Activated CD8-positive, alpha-beta T cell treated with anti-CD3 and anti-CD28 coated beads for 36 hours (primary cell): ENCODE measurements around the gene OR4K15. TPM values are rescaled to one million over a fixed set of nuclear protein-coding genes. Genes with fewer than 3 reads are reported as not detected.

Experiments
- ATAC-seq: fragments of 200-7000 bp; cut with Tn5 transposase; one replicate; pipeline ENCODE4 v1.10.0; 2021; ENCODE audit warnings: mild to moderate bottlenecking, moderate library complexity
- CTCF ChIA-PET: fragments of 350-600 bp; sonication (Branson Sonifier 250); formaldehyde crosslinking; loops from one replicate; lab custom pipeline; 2021; ENCODE audit warnings: antibody characterized with exemption; lab: Charles Lee
- POLR2A ChIA-PET: fragments of 350-600 bp; sonication (Branson Sonifier 250); formaldehyde crosslinking; loops from one replicate; lab custom pipeline; 2021; ENCODE audit warnings: antibody characterized with exemption; lab: Charles Lee
- DNase-seq: peaks from one replicate; pipeline ENCODE4 v3.0.0-alpha.2; 2020
- H3K27ac Mint-ChIP-seq: one replicate; pipeline ENCODE4 v1.8.0; 2021; ENCODE audit warnings: mild to moderate bottlenecking, mixed read lengths
- H3K27me3 Mint-ChIP-seq: one replicate; pipeline ENCODE4 v1.8.0; 2021; ENCODE audit warnings: mixed read lengths
- H3K36me3 Mint-ChIP-seq: one replicate; pipeline ENCODE4 v1.8.0; 2021; ENCODE audit warnings: low read depth, mixed read lengths
- H3K4me1 Mint-ChIP-seq: one replicate; pipeline ENCODE4 v1.8.0; 2021; ENCODE audit warnings: low read depth, mixed read lengths
- H3K4me3 Mint-ChIP-seq: one replicate; pipeline ENCODE4 v1.8.0; 2021; ENCODE audit warnings: mild to moderate bottlenecking, moderate library complexity, mixed read lengths
- H3K9me3 Mint-ChIP-seq: one replicate; pipeline ENCODE4 v1.8.0; 2021; ENCODE audit warnings: mixed read lengths
- intact Hi-C: fragments of 100-400 bp; cut with micrococcal nuclease; formaldehyde crosslinking; loops from one replicate; pipeline ENCODE4 v1.10.0; 2022
- total RNA-seq, 2 experiments: library from RNA; stranded (reverse); gene quantifications; one replicate each; pipeline ENCODE4 v1.2.3, GENCODE V29; 2021
- TF ChIP-seq, protein P1 (sequence below): fragments of 200-600 bp; IDR thresholded peaks from one replicate; pipeline ENCODE4 v1.8.0; 2022; ENCODE audit warnings: antibody characterized with exemption, mild to moderate bottlenecking

OR4K15 gene
- total RNA-seq, 2 experiments from 2014 or later, result not detected

- no peaks in the 10 kb centered on the region for H3K27me3 Mint-ChIP-seq
- no peak for DNase-seq
- intact Hi-C loops, result no loop called here
- POLR2A ChIA-PET, result no interaction called here
- CTCF ChIA-PET, result no interaction called here
- TF ChIP-seq, protein P1, sequence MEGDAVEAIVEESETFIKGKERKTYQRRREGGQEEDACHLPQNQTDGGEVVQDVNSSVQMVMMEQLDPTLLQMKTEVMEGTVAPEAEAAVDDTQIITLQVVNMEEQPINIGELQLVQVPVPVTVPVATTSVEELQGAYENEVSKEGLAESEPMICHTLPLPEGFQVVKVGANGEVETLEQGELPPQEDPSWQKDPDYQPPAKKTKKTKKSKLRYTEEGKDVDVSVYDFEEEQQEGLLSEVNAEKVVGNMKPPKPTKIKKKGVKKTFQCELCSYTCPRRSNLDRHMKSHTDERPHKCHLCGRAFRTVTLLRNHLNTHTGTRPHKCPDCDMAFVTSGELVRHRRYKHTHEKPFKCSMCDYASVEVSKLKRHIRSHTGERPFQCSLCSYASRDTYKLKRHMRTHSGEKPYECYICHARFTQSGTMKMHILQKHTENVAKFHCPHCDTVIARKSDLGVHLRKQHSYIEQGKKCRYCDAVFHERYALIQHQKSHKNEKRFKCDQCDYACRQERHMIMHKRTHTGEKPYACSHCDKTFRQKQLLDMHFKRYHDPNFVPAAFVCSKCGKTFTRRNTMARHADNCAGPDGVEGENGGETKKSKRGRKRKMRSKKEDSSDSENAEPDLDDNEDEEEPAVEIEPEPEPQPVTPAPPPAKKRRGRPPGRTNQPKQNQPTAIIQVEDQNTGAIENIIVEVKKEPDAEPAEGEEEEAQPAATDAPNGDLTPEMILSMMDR, result no peak
- H3K27ac Mint-ChIP-seq, result no peak within 1 kb of the TSS
- H3K4me1 Mint-ChIP-seq, result no peaks in the 10 kb centered on the region
- no peak within 1 kb of the TSS for H3K4me3 Mint-ChIP-seq
- no peaks in the 10 kb centered on the region for H3K9me3 Mint-ChIP-seq
- no peak for ATAC-seq
- H3K36me3 Mint-ChIP-seq, result no peaks in the 10 kb centered on the region
Measured at GRCh38 chr14:20019257-20019865, 44.0 kb downstream of the OR4K15 start, which contains the start of gene OR4K14. Gene OR4K14, minus strand, starts transcription at chr14:20019307. Its CDS starts 4,114 bp downstream, at chr14:20015193.

Other genes with a start within 250 kb of the OR4K15 start
- gene OR4Q3, start 232.0 kb upstream of the OR4K15 start, total RNA-seq, result not detected
- not detected for gene OR4M1, start 202.1 kb upstream of the OR4K15 start, total RNA-seq
- gene OR4N2, start 171.8 kb upstream of the OR4K15 start, total RNA-seq, result not detected
- gene OR4K2, start 100.4 kb upstream of the OR4K15 start, total RNA-seq, result not detected
- gene OR4K5, start 55.0 kb upstream of the OR4K15 start, total RNA-seq, result not detected
- gene OR4K1, start 44.7 kb upstream of the OR4K15 start, total RNA-seq, result not detected
- not detected for gene OR4Q2, start 26.6 kb downstream of the OR4K15 start, total RNA-seq
- not detected for gene OR4K14, start 43.7 kb downstream of the OR4K15 start, total RNA-seq
- not detected for gene OR4K13, start 60.4 kb downstream of the OR4K15 start, total RNA-seq
- not detected for gene OR4L1, start 84.5 kb downstream of the OR4K15 start, total RNA-seq
- gene OR4K17, start 135.1 kb downstream of the OR4K15 start, total RNA-seq, result not detected
- not detected for gene OR4N5, start 163.2 kb downstream of the OR4K15 start, total RNA-seq
- gene OR11G2, start 215.3 kb downstream of the OR4K15 start, total RNA-seq, result not detected
- gene OR11H6, start 248.1 kb downstream of the OR4K15 start, total RNA-seq, result not detected